ENCODE results near the gene CDC42EP5. TPM values are rescaled to one million over a fixed set of nuclear protein-coding genes. Genes with fewer than 3 reads are reported as not detected.
A peak's percentile ranks its signal among the peaks of the same experiment; 100 is the strongest.

CDC42EP5 gene
- polyA plus RNA-seq, 3 donors, result not detected

- no peak for DNase-seq
- Histone ChIP-seq H3K4me3 (replicated peaks in 1 of 3; ENCODE audit: low read depth in 2 of 3, low read length in 3 of 3) (no peak overlapping the region), H3K4me1 (ENCODE audit: control insufficient read depth in 1 of 2, insufficient read depth in 2 of 2, low read length in 2 of 2) (peaks cover 3 to 10% of the 10 kb centered on the region in 2 donors), H3K27ac (ENCODE audit: low read depth in 1 of 2, low read length in 2 of 2) (no peak overlapping the region), H4K20me1 (ENCODE audit: insufficient read depth, low read length) (peaks cover 12% of the 10 kb centered on the region), H3K9me3 (replicated peaks in 1 of 2; ENCODE audit: control insufficient read depth in 1 of 2, insufficient read depth in 1 of 2, low read length in 2 of 2) (no peaks in the 10 kb centered on the region), H3K4me2 (replicated peaks; ENCODE audit: extremely low read depth, low read length, poor library complexity, severe bottlenecking) (no peak overlapping the region), H3K9ac (ENCODE audit: insufficient read depth, low read length, poor library complexity, severe bottlenecking) (no peak overlapping the region), H3K79me2 (ENCODE audit: insufficient read depth, low read length) (no peaks in the 10 kb centered on the region), H3K27me3 (ENCODE audit: control insufficient read depth in 2 of 2, insufficient read depth in 2 of 2, low read length in 2 of 2) (peaks cover 2 to 48% of the 10 kb centered on the region in 2 donors), H3K36me3 (replicated peaks in 1 of 2; ENCODE audit: control insufficient read depth in 1 of 2, insufficient read depth in 2 of 2, low read length in 2 of 2) (no peaks in the 10 kb centered on the region), H2AFZ (ENCODE audit: insufficient read depth, low read depth, low read length, poor library complexity, severe bottlenecking) (no peak overlapping the region)
- 58% methylated on average over 5 of the region's 13 CpGs for WGBS (ENCODE audit: insufficient coverage)
- H3K27me3 Mint-ChIP-seq (ENCODE audit: low read depth in 3 of 3), result peaks cover 42 to 71% (median 68%) of the 10 kb centered on the region in 3 donors
- H3K9me3 Mint-ChIP-seq, result peaks cover 0 to 4% (median 0%) of the 10 kb centered on the region in 7 donors
- no peaks in the 10 kb centered on the region for H3K36me3 Mint-ChIP-seq
- peak overlapping the region in 1 of 7 donors; percentile 49 for H3K27ac Mint-ChIP-seq
- intact Hi-C loops (cut with micrococcal nuclease), result no loop called here
- peaks cover 4% of the 10 kb centered on the region for H3K4me1 Mint-ChIP-seq
- TF ChIP-seq CTCF (IDR thresholded peaks at IDR 0.05), result no peak
- peak overlapping the region in 1 of 2 donors; percentile 57 for H3K4me3 Mint-ChIP-seq
Measured at GRCh38 chr19:54429545-54430227, 43.4 kb downstream of the CDC42EP5 start.

- no peak for TF ChIP-seq CTCF (IDR thresholded peaks at IDR 0.05)
- Histone ChIP-seq H3K9me3 (replicated peaks in 1 of 2; ENCODE audit: control insufficient read depth in 1 of 2, insufficient read depth in 1 of 2, low read length in 2 of 2) (no peaks in the 10 kb centered on the region), H3K27me3 (ENCODE audit: control insufficient read depth in 2 of 2, insufficient read depth in 2 of 2, low read length in 2 of 2) (peaks cover 2 to 45% of the 10 kb centered on the region in 2 donors), H3K79me2 (ENCODE audit: insufficient read depth, low read length) (no peaks in the 10 kb centered on the region), H3K36me3 (replicated peaks in 1 of 2; ENCODE audit: control insufficient read depth in 1 of 2, insufficient read depth in 2 of 2, low read length in 2 of 2) (no peaks in the 10 kb centered on the region), H3K4me2 (replicated peaks; ENCODE audit: extremely low read depth, low read length, poor library complexity, severe bottlenecking) (no peak overlapping the region), H2AFZ (ENCODE audit: insufficient read depth, low read depth, low read length, poor library complexity, severe bottlenecking) (no peak overlapping the region), H3K27ac (ENCODE audit: low read depth in 1 of 2, low read length in 2 of 2) (no peak overlapping the region), H3K9ac (ENCODE audit: insufficient read depth, low read length, poor library complexity, severe bottlenecking) (no peak overlapping the region), H3K4me1 (ENCODE audit: control insufficient read depth in 1 of 2, insufficient read depth in 2 of 2, low read length in 2 of 2) (peaks cover 3 to 10% of the 10 kb centered on the region in 2 donors), H4K20me1 (ENCODE audit: insufficient read depth, low read length) (peaks cover 6% of the 10 kb centered on the region), H3K4me3 (replicated peaks in 1 of 3; ENCODE audit: low read depth in 2 of 3, low read length in 3 of 3) (no peak overlapping the region)
- Mint-ChIP-seq H3K27me3 (ENCODE audit: low read depth in 3 of 3) (peaks cover 42 to 73% (median 65%) of the 10 kb centered on the region in 3 donors), H3K9me3 (peaks cover 0 to 4% (median 0%) of the 10 kb centered on the region in 7 donors), H3K4me1 (peaks cover 3% of the 10 kb centered on the region), H3K4me3 (peak overlapping the region in 1 of 2 donors; percentile 46), H3K36me3 (no peaks in the 10 kb centered on the region), H3K27ac (peak overlapping the region in 1 of 7 donors; percentile 49)
- WGBS (ENCODE audit: insufficient coverage), result 83% methylated on average over 3 of the region's 8 CpGs
- DNase-seq, result no peak
- intact Hi-C loops (cut with micrococcal nuclease), result no loop called here
Measured at GRCh38 chr19:54429176-54429495, 44.0 kb downstream of the CDC42EP5 start.

All from CD14-positive monocyte (primary cell).